Measurements from ENCODE around the gene PFKL. TPM values are rescaled to one million over a fixed set of nuclear protein-coding genes. Genes with fewer than 3 reads are reported as not detected.
"Not testable (repeated sequence)": the region's sequence is repeated elsewhere in the genome, so short reads cannot be mapped to it uniquely, and the experiment has no call there.

PFKL gene
- total RNA-seq, 1 donor from 2014 or later: 157 TPM

DNA sequence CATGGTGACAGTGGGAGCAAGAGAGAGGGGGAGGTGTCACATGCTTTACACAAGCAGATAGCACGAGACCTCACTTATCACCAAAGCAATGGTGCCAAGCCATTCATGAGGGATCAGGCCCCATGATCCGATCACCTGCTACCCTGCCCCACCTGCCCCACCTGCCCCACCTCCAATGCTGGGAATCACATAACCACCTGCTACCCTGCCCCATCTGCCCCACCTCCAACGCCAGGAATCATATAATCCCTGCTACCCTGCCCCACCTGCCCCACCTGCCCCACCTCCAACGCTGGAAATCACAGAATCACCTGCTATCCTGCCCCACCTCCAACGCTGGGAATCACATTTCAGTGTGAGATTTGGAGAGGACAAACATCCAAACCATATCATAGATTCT is 24.8 kb upstream of the PFKL start:
- no peak for DNase-seq (ENCODE audit: low spot score)

DNA sequence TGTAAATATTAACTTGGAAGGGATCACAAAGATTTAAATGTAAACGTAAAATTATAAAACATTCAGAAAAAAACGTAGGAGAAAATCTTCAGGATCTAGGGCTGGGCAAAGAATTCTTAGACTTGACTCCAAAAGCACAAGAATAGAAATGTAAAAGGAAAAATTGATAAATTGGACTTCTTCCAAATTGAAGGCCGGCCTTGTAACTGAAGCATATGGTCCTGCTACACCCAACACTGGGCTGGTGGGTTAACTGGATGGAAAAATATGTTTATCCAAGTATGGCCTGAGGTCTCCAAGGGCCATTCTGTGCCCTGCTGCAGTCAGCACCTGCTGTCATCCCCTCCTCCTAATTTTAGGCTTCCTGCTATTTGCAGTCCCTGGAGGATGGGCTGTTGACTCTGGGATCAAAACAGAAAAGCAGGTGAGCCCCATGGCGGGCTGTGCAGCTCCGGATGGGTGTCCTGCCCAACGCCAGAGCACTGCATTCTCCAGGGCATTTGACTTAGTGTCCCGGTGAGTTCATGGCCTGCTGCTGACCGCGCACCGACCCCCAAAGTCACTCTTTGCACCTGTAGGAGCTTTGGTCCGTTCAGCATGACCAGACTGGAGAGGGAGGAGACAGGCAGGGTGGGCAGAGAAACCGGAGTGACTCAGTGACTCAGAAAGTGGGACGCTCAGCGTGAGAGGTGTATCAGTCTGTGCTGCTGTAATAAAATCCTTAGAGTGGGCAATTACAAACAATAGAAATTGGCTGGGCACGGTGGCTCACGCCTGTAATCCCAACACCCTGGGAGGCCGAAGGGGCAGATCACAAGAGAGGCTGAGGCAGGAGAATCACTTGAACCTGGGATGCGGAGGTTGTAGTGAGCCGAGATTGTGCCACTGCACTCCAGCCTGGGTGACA is 20.2 kb upstream of the PFKL start:
- DNase-seq (ENCODE audit: low spot score): no peak

- DNase-seq (ENCODE audit: low spot score): no peak
These were observed 18.1 kb upstream of the PFKL start for GRCh38 chr21:44281801-44282200.

GRCh38 chr21:44282370-44282769 is 17.5 kb upstream of the PFKL start:
- no peak for DNase-seq (ENCODE audit: low spot score)

DNA sequence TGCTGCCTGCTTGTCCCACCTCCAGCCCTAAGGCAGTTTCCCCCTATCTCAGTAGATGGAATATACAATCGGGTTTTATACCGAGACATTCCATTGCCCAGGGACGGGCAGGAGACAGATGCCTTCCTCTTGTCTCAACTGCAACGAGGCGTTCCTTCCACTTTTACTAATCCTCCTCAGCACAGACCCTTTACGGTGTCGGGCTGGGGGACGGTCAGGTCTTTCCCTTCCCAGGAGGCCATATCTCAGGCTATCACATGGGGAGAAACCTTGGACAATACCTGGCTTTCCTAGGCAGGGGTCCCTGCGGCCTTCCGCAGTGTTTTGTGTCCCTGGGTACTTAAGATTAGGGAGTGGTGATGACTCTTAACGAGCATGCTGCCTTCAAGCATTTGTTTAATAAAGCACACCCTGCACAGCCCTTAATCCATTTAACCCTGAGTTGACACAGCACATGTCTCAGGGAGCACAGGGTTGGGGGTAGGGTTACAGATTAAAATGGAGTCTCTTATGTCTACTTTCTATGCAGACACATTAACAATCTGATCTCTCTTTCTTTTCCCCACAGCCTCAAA is 16.6 kb upstream of the PFKL start:
- not testable (repeated sequence) for DNase-seq (ENCODE audit: low spot score)

DNA sequence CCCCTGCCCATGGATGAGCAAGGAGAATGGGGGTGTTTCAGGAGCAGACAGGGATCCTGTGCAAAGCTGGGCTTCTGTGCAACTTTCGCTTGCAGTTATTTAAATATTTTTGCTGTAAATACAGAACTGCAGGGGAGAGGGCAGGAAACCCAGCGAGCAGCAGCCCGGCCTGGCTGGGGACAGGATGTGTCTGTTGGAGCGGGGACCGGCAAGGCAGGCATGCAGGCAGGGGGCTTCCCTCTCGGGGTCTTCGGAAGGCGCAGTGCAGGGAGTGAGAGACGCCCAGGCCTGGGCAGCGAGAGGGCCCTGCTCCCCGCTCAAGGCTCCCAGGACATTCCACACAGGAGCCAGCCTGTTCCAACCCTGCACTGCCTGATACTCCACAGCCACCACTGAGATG is 15.9 kb upstream of the PFKL start:
- no peak for DNase-seq (ENCODE audit: low spot score)

DNA sequence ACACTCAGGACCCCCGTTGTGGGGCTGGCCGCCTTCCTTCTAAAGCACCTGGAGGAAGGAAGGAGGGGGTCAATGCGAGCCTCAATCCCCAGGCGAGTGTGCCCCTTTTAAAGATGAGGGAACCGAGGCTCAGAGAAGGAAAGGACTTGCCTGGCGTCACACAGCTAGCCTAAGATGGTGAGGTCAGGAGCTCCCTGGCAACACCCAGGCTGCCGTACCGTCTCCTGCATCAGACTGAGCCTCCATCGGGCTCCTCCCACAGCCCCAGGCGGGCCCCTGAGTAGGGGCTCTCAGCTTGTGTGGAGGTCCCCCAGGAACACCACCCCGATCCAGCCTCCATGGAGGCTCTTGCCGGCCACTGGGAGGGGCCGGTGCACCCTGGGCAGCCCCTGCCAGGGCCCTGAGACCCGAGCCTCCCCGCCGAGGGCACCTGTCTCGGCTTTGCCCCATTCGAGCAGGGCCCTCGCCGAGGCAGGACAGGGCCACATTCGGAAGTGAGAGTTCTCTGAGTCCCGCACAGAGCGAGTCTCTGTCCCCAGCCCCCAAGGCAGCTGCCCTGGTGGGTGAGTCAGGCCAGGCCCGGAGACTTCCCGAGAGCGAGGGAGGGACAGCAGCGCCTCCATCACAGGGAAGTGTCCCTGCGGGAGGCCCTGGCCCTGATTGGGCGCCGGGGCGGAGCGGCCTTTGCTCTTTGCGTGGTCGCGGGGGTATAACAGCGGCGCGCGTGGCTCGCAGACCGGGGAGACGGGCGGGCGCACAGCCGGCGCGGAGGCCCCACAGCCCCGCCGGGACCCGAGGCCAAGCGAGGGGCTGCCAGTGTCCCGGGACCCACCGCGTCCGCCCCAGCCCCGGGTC is 14.5 kb upstream of the PFKL start, which contains the start of gene AIRE:
Gene AIRE, plus strand, starts transcription at position 739 of the 855 bp plus-strand sequence. CDS start 131 bp downstream, outside the sequence.
- no peak for DNase-seq (ENCODE audit: low spot score)

- no peak for DNase-seq (ENCODE audit: low spot score)
These were observed 13.7 kb upstream of the PFKL start for GRCh38 chr21:44286086-44286715.

- no peak for DNase-seq (ENCODE audit: low spot score)
These were observed 12.9 kb upstream of the PFKL start for GRCh38 chr21:44286716-44287632.

DNA sequence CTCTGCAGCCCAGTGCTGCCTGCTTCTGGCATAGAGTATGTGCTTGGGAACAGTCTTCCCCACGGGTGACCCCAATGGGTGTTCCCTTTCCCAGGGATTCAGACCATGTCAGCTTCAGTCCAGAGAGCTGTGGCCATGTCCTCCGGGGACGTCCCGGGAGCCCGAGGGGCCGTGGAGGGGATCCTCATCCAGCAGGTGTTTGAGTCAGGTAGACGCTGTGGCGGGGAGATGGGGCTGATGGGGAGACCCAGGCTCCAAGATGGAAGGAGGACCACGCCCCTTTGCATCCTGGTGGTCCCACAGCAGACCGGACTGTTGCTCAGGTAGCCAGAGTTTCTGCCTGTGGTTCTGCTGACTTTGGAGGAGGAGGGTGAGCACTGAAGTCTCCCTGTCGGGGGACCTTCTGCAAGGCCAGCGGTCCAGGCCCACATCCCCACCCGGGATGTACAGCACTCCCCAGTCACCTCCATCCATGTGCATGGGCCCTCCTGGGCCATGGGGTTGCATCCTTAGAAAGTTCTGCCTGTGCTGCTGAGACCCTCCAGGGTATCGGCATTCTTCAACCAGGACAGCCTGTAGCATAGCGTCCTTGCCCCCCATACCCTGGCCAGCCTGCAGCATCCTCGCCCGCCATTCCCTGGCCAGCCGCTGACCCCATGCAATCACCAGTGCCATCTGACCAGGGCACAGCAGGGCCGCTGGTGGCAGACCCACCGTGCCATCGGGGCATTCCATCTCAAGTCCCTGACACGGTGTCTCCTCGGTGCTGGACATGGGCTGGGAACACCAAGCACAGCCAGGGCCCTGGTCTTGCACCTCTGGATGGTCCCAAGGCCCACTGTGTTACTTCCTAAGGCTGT is 11.4 kb upstream of the PFKL start:
- no peak for DNase-seq (ENCODE audit: low spot score)

- no peak for DNase-seq (ENCODE audit: low spot score)
These were observed 10.4 kb upstream of the PFKL start for GRCh38 chr21:44289381-44290010.

DNA sequence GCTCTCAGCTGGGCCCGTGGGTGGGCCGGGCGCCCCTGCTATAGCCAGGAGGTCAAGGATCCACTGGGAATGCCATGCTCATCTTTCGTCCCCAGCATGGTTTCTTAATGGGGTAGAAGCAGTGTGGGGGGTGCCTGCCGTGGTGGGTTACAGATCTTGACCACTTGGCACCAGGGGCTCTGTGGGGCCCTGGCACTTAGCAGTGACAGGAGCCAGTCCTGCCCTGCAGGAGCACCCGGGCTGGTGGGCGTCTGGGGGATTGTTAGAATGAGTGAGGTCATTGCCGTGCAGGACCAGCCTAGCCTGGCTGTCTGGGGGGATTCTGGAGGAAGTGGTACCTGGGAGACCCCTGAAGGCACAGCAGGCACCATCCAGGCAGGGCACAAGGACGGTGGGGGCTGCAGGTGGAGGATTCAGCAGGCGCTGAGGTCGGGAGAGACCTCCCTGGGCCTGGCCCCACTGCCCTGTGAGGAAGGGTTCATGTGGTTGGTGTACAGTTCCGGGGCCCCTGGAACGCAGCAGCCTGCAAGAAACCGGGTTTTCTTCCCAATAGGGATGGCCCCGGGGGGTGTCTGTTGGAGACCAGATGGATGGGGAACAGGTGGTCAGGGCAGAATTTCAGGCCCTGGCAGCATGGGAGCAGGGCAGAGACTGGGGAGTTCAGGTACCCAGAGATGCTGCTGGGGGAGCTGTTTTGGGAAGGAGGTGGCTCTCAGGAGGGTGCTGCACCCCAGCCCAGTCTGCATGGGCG is 9.4 kb upstream of the PFKL start:
- no peak for DNase-seq (ENCODE audit: low spot score)

DNA sequence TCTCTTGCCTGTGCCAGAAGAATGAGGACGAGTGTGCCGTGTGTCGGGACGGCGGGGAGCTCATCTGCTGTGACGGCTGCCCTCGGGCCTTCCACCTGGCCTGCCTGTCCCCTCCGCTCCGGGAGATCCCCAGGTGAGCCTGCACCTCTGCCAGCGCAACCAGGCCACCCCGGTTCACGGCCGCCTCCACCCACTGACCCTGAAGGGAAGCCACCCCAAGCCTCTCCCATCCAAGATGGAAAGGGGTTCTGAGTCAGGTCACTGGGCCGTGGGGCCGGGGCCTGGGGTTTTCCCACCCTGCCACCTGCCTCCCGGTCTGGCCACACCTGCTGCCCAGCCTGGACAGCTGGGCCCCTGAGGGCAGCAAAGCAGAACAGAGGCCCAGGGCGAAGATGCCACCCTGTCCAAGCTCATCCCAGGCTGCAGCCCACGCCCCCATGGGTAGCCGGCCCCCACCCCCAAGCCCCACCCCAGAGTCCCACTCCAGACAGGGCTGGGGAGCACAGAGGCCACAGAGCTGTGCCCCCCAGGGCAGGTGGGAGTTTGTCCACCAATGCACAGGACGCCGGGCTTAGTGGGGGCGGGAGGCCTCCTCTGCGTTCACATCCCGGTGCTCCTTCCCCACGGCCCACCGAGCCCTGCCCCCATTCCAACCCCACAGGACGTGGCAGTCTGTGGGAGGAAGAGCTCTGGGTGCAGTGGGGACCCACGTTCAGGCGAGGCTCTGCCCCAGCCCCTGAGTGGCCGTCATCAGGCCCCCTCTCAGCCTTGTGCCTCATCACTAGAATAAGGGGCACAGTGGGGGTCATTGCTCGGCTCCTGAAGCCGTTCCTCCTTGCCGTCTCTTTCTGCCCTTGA is 8.5 kb upstream of the PFKL start:
- no peak for DNase-seq (ENCODE audit: low spot score)

GRCh38 chr21:44291936-44292811 is 7.7 kb upstream of the PFKL start:
- no peak for DNase-seq (ENCODE audit: low spot score)

DNA sequence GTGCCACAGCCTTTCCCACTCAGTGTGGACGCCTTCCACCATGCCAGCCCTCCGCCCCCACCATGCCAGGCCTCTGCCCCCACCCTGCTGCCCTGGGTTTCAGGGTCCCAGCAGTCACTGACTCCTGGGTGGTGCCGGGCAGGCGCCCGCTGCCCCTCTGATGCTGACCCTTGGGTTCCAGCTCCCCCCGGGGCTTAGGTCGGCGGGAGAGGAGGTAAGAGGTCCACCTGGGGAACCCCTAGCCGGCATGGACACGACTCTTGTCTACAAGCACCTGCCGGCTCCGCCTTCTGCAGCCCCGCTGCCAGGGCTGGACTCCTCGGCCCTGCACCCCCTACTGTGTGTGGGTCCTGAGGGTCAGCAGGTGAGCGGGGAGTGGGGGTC is 7.0 kb upstream of the PFKL start:
- no peak for DNase-seq (ENCODE audit: low spot score)

- DNase-seq (ENCODE audit: low spot score): no peak
These were observed 6.2 kb upstream of the PFKL start for GRCh38 chr21:44293551-44294231.
